Lung (tissue), 12 donors: ENCODE measurements around the gene MAPKAPK3. TPM values are rescaled to one million over a fixed set of nuclear protein-coding genes. Genes with fewer than 3 reads are reported as not detected.

Experiments used
- ATAC-seq: fragments of 200-7000 bp; cut with Tn5 transposase; one replicate; pipeline ENCODE4 v1.9.1; 2020; ENCODE audit warnings: moderate number of reproducible peaks; ENCODE audit not compliant: insufficient read depth, low FRiP score
- DNase-seq, 3 donors: peaks; one replicate each; pipeline ENCODE4 v3.0.0-alpha.2; 2013 to 2017
- H3K27ac ChIP-seq, 2 donors: one replicate each; pipeline ENCODE4 v1.5.1; 2013; ENCODE audit warnings: mild to moderate bottlenecking in 2 of 2, moderate library complexity in 2 of 2, control low read depth in 1 of 2, inconsistent platforms in 1 of 2, low read depth in 1 of 2, low read length in 1 of 2
- H3K27me3 ChIP-seq, 3 donors: one replicate each; pipeline ENCODE4 v1.5.1; 2013; ENCODE audit warnings: low read length in 2 of 3; ENCODE audit not compliant: control insufficient read depth in 3 of 3, insufficient read depth in 3 of 3
- H3K36me3 ChIP-seq, 4 donors: one replicate each; pipeline ENCODE4 v1.5.1; 2013; ENCODE audit warnings: low read length in 4 of 4, mild to moderate bottlenecking in 1 of 4, moderate library complexity in 1 of 4; ENCODE audit not compliant: control insufficient read depth in 4 of 4, insufficient read depth in 4 of 4
- H3K4me1 ChIP-seq, 5 donors: one replicate each; pipeline ENCODE4 v1.5.1; 2013; ENCODE audit warnings: low read length in 5 of 5, mild to moderate bottlenecking in 2 of 5, moderate library complexity in 1 of 5; ENCODE audit not compliant: control insufficient read depth in 5 of 5, insufficient read depth in 5 of 5
- H3K4me3 ChIP-seq: one replicate; pipeline ENCODE4 v1.5.1; 2013; ENCODE audit warnings: mild to moderate bottlenecking, control low read depth, moderate library complexity
- H3K9ac ChIP-seq, 2 donors: one replicate each; pipeline ENCODE4 v1.5.1; 2013; ENCODE audit warnings: low read length in 2 of 2, control low read depth in 1 of 2; ENCODE audit not compliant: insufficient read depth in 1 of 2
- H3K9me3 ChIP-seq, 4 donors: one replicate each; pipeline ENCODE4 v1.5.1; 2013; ENCODE audit warnings: low read length in 3 of 4, mild to moderate bottlenecking in 1 of 4, moderate library complexity in 1 of 4; ENCODE audit not compliant: control insufficient read depth in 4 of 4, insufficient read depth in 3 of 4
- WGBS, 2 donors: extraction: QIAGEN DNeasy Blood & Tissue Kit; methylation state at CpG; one replicate each; pipeline ENCODE4 v1.1.7; 2013; 5-methylcytosine and 5-hydroxymethylcytosine counted together
- polyA plus RNA-seq, 2 donors: library from polyadenylated mRNA; stranded (reverse); fragments of 200-250 nt; gene quantifications; one replicate each; pipeline ENCODE4 v1.2.1, GENCODE V29; 2013
- total RNA-seq, 2 donors: library from RNA; depleted of rRNA in 1 of 2; stranded (reverse); fragments of >200 nt in 1 of 2; gene quantifications; one replicate each; pipeline ENCODE4 v1.2.1, GENCODE V29; 2014 to 2021
- TF ChIP-seq, protein P1 (sequence below): IDR thresholded peaks from 2 replicates; pipeline ENCODE4 v1.5.1; 2012; ENCODE audit warnings: mild to moderate bottlenecking; ENCODE audit errors: control extremely low read depth, extremely low read depth
- donor health status: control.
- donor health status: control.
- donor health status: Bipolar disorder and iron deficiency.
- donor health status: healthy.
- donor health status: DM: yes; HTN: yes; CAD: no.

Gene MAPKAPK3
- total and polyA plus RNA-seq, 4 donors, result 23.6 to 96.1 (median 71.4) TPM

DNA sequence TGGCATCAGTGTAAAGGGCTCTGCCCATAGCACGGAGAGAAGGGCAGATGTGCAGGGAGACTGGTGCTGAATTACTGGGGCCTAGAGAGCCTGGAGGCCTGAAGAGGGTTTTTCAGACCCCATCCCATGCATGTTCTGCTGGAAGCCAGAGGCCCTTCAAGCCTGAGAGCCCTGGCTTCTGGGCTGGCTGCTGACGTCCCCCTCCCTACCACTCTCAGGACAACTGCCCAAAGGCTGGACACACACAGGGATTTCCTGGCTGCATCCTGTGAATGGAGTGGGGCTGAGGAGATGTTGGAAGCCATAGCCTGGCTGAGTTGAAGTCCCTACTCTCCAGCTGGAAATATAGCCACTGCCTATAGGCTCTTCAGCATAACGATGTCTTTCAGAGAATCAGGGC, 40.9 kb downstream of the MAPKAPK3 start:
- Histone ChIP-seq H3K9me3 (no peaks in the 10 kb centered on the region), H3K36me3 (no peaks in the 10 kb centered on the region), H3K4me3 (no peak overlapping the region), H3K4me1 (no peaks in the 10 kb centered on the region), H3K27ac (no peak overlapping the region), H3K9ac (no peak overlapping the region), H3K27me3 (no peaks in the 10 kb centered on the region)
- ATAC-seq (no peak), DNase-seq (no peak)
- 94 to 98% methylated on average over 3 of the region's 3 CpGs for WGBS, 2 donors
- TF ChIP-seq, protein P1, sequence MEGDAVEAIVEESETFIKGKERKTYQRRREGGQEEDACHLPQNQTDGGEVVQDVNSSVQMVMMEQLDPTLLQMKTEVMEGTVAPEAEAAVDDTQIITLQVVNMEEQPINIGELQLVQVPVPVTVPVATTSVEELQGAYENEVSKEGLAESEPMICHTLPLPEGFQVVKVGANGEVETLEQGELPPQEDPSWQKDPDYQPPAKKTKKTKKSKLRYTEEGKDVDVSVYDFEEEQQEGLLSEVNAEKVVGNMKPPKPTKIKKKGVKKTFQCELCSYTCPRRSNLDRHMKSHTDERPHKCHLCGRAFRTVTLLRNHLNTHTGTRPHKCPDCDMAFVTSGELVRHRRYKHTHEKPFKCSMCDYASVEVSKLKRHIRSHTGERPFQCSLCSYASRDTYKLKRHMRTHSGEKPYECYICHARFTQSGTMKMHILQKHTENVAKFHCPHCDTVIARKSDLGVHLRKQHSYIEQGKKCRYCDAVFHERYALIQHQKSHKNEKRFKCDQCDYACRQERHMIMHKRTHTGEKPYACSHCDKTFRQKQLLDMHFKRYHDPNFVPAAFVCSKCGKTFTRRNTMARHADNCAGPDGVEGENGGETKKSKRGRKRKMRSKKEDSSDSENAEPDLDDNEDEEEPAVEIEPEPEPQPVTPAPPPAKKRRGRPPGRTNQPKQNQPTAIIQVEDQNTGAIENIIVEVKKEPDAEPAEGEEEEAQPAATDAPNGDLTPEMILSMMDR, result no peak

DNA sequence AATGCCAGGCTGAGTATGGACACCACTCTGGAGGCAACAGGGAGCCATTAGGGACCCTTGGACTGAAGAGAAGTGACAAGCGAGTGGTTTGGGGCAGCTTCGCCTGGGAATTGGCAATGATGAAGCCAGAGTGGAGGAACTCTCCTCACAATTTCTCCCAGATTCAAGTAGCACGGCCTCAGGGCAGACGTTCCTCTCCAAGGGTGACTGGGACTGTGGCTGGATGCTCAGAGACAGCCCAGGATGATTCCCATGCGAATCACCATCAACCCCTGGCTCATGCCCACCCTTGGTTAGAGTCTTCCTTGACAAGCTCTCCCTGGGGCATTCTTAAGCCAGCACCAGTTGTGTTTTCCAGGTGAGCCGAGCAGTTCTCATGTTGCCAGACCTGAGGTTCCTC, 41.5 kb downstream of the MAPKAPK3 start:
- no peaks in the 10 kb centered on the region for H3K4me1 ChIP-seq
- TF ChIP-seq, protein P1, result no peak
- 93 to 95% methylated on average over 6 of the region's 6 CpGs for WGBS, 2 donors
- ATAC-seq (no peak), DNase-seq (no peak)
- H3K9me3 ChIP-seq, result no peaks in the 10 kb centered on the region
- no peaks in the 10 kb centered on the region for H3K36me3 ChIP-seq
- no peak overlapping the region for H3K27ac ChIP-seq
- H3K9ac ChIP-seq, result no peak overlapping the region
- H3K4me3 ChIP-seq, result no peak overlapping the region
- H3K27me3 ChIP-seq, result no peaks in the 10 kb centered on the region

DNA sequence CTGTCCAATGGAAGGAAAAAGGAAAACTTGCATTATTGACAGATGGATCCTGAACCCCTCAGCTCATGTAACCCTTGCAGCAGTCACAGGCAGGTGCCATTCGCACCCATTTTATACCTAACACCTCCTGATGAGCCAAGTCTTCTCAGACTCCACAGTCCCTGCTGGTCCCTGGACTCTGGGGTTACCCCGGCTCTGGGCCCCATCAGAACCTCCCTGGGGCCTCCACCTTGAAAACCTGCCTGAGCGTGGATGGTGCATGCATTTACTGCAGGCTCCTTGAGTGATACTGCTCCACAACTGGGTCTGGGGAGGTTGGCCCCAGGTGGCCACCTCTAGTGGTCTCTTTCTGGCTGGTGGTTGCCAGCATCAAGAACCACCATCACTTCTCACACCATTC, 41.9 kb downstream of the MAPKAPK3 start:
- no peaks in the 10 kb centered on the region for H3K9me3 ChIP-seq
- H3K27me3 ChIP-seq, result no peaks in the 10 kb centered on the region
- TF ChIP-seq, protein P1, result no peak
- no peak overlapping the region for H3K4me3 ChIP-seq
- DNase-seq (no peak), ATAC-seq (no peak)
- H3K27ac ChIP-seq, result no peak overlapping the region
- WGBS, 2 donors, result 72 to 91% methylated on average over 3 of the region's 3 CpGs
- H3K9ac ChIP-seq, result no peak overlapping the region
- no peaks in the 10 kb centered on the region for H3K4me1 ChIP-seq
- no peaks in the 10 kb centered on the region for H3K36me3 ChIP-seq

DNA sequence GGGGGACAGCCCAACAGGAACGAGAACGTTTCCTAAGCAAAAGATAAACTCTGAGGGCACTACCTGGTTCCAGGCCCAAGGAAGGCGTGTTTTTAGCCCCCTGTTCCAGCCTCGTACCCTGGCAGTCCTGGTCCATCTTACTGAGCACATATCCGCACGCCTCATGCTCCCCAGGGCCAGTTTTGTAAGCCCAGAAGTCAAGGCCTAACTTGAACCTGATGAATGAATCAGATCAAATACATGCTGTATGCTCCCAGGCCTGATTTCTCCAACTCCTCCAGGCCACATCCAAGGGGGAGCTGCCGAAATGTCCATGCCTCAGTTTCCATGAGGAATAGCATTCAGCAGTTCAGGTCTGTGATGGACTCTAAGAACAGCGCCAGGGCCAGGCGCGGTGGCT, 43.4 kb downstream of the MAPKAPK3 start:
- TF ChIP-seq, protein P1, result no peak
- H3K27me3 ChIP-seq, result no peaks in the 10 kb centered on the region
- DNase-seq, result no peak
- 94% methylated on average over 10 of the region's 10 CpGs for WGBS, 2 donors
- H3K4me1 ChIP-seq, result no peaks in the 10 kb centered on the region
- no peaks in the 10 kb centered on the region for H3K36me3 ChIP-seq
- H3K9me3 ChIP-seq, result no peaks in the 10 kb centered on the region
- no peak overlapping the region for H3K4me3 ChIP-seq
- H3K27ac ChIP-seq, result no peak overlapping the region
- no peak for ATAC-seq
- H3K9ac ChIP-seq, result no peak overlapping the region
